ENCODE measurements around the gene GIMAP4. TPM values are rescaled to one million over a fixed set of nuclear protein-coding genes. Genes with fewer than 3 reads are reported as not detected.

Gene GIMAP4
- total RNA-seq, 2 experiments from 2014 or later, result 20.7 to 23.6 TPM

GRCh38 chr7:150553163-150553562, 14.0 kb upstream of the GIMAP4 start:
- TF ChIP-seq CTCF (IDR thresholded peaks at IDR 0.05), result no peak
- DNase-seq (no peak), ATAC-seq (ENCODE audit: poor library complexity) (no peak)
- Histone ChIP-seq H3K27me3 (ENCODE audit: control insufficient read depth in 1 of 2, insufficient read depth in 2 of 2, low read length in 2 of 2) (no peaks in the 10 kb centered on the region), H3K4me1 (ENCODE audit: insufficient read depth, low read length) (peaks cover 23% of the 10 kb centered on the region), H3K9me3 (ENCODE audit: control insufficient read depth in 1 of 2, insufficient read depth in 1 of 2, low read length in 2 of 2) (peaks cover 13 to 44% of the 10 kb centered on the region in 2 experiments), H3K4me3 (ENCODE audit: low read length) (no peak overlapping the region), H3K27ac (ENCODE audit: low read depth in 1 of 2, low read length in 2 of 2) (peak overlapping the region in 1 of 2 donors; percentile 57), H3K36me3 (ENCODE audit: insufficient read depth, low read length) (no peaks in the 10 kb centered on the region)
- Mint-ChIP-seq H3K27ac (peak overlapping the region; percentile 98), H3K4me3 (peak overlapping the region; percentile 3), H3K4me1 (ENCODE audit: low read depth) (peaks cover 70% of the 10 kb centered on the region), H3K36me3 (ENCODE audit: low read depth) (peaks cover 92% of the 10 kb centered on the region), H3K9me3 (peaks cover 24% of the 10 kb centered on the region), H3K27me3 (no peaks in the 10 kb centered on the region)
- intact Hi-C loops (cut with DNase I, micrococcal nuclease), result no loop called here
- ChIA-PET POLR2A (interaction anchor here (0.9 to 5.4 kb wide), 9 partner anchors 10 to 147 kb away, joined by 3 to 39 read pairs (median 3); partner anchors contain the start of genes GIMAP4 and GIMAP6), CTCF (interaction anchor here (0.8 to 1.5 kb wide), 6 partner anchors 11 to 225 kb away, joined by 3 to 8 read pairs (median 3); partner anchors contain the start of gene GIMAP1)

GRCh38 chr7:150556521-150557138, 10.6 kb upstream of the GIMAP4 start:
- H3K36me3 Mint-ChIP-seq (ENCODE audit: low read depth), result peaks cover 94% of the 10 kb centered on the region
- peaks cover 88% of the 10 kb centered on the region for H3K4me1 Mint-ChIP-seq (ENCODE audit: low read depth)
- Histone ChIP-seq H3K27ac (ENCODE audit: low read depth in 1 of 2, low read length in 2 of 2) (peak overlapping the region; percentile 56 to 57), H3K9me3 (ENCODE audit: control insufficient read depth in 1 of 2, insufficient read depth in 1 of 2, low read length in 2 of 2) (peaks cover 5 to 43% of the 10 kb centered on the region in 2 experiments), H3K4me1 (ENCODE audit: insufficient read depth, low read length) (peaks cover 24% of the 10 kb centered on the region), H3K4me3 (ENCODE audit: low read length) (no peak overlapping the region), H3K36me3 (ENCODE audit: insufficient read depth, low read length) (no peaks in the 10 kb centered on the region), H3K27me3 (ENCODE audit: control insufficient read depth in 1 of 2, insufficient read depth in 2 of 2, low read length in 2 of 2) (no peaks in the 10 kb centered on the region)
- ATAC-seq (ENCODE audit: poor library complexity) (peak; percentile 98), DNase-seq (peak in 8 of 14 experiments; percentile 18 to 89 (median 52))
- peak overlapping the region; percentile 77 for H3K4me3 Mint-ChIP-seq
- H3K27ac Mint-ChIP-seq, result peak overlapping the region; percentile 98
- TF ChIP-seq CTCF (IDR thresholded peaks at IDR 0.05), result no peak
- intact Hi-C loops (cut with DNase I, micrococcal nuclease), result loop anchor here in 1 of 2 experiments (1.0 kb wide), 1 partner anchor 12 kb away; no protein-coding TSS in a partner anchor
- ChIA-PET CTCF (interaction anchor here (1.6 kb wide), 1 partner anchor 108 kb away, joined by 5 read pairs; no protein-coding TSS in a partner anchor), POLR2A (interaction anchor here (0.6 to 5.4 kb wide), 6 partner anchors 11 to 185 kb away, joined by 3 to 39 read pairs (median 4); partner anchors contain the start of genes GIMAP4, GIMAP7 and GIMAP8)
- H3K27me3 Mint-ChIP-seq, result no peaks in the 10 kb centered on the region
- H3K9me3 Mint-ChIP-seq, result peaks cover 32% of the 10 kb centered on the region

GRCh38 chr7:150560486-150560885, 6.7 kb upstream of the GIMAP4 start:
- ATAC-seq (ENCODE audit: poor library complexity) (no peak), DNase-seq (no peak)
- no peak for TF ChIP-seq CTCF (IDR thresholded peaks at IDR 0.05)
- peaks cover 4 to 21% of the 10 kb centered on the region in 2 experiments for H3K9me3 ChIP-seq (ENCODE audit: control insufficient read depth in 1 of 2, insufficient read depth in 1 of 2, low read length in 2 of 2)
- peaks cover 81% of the 10 kb centered on the region for H3K36me3 Mint-ChIP-seq (ENCODE audit: low read depth)
- POLR2A ChIA-PET, result no interaction called here
- peaks cover 87% of the 10 kb centered on the region for H3K4me1 Mint-ChIP-seq (ENCODE audit: low read depth)
- no peaks in the 10 kb centered on the region for H3K27me3 Mint-ChIP-seq
- no peak overlapping the region for H3K4me3 Mint-ChIP-seq
- H3K4me1 ChIP-seq (ENCODE audit: insufficient read depth, low read length), result peaks cover 47% of the 10 kb centered on the region
- no peak overlapping the region for H3K4me3 ChIP-seq (ENCODE audit: low read length)
- no peak overlapping the region for H3K27ac ChIP-seq (ENCODE audit: low read depth in 1 of 2, low read length in 2 of 2)
- H3K36me3 ChIP-seq (ENCODE audit: insufficient read depth, low read length), result no peaks in the 10 kb centered on the region
- H3K27me3 ChIP-seq (ENCODE audit: control insufficient read depth in 1 of 2, insufficient read depth in 2 of 2, low read length in 2 of 2), result no peaks in the 10 kb centered on the region
- intact Hi-C loops (cut with DNase I, micrococcal nuclease), result no loop called here
- H3K27ac Mint-ChIP-seq, result peak overlapping the region; percentile 88
- CTCF ChIA-PET, result interaction anchor here (0.6 to 1.3 kb wide), 2 partner anchors 9 to 112 kb away, joined by 3 to 5 read pairs; no protein-coding TSS in a partner anchor
- peaks cover 17% of the 10 kb centered on the region for H3K9me3 Mint-ChIP-seq

Data from CD4-positive, alpha-beta T cell (primary cell).